Measurements from ENCODE around the gene TSR1. TPM values are rescaled to one million over a fixed set of nuclear protein-coding genes. Genes with fewer than 3 reads are reported as not detected.

TSR1 gene
- total RNA-seq, 4 donors from 2014 or later = 25.0 to 58.3 (median 46.5) TPM

DNA sequence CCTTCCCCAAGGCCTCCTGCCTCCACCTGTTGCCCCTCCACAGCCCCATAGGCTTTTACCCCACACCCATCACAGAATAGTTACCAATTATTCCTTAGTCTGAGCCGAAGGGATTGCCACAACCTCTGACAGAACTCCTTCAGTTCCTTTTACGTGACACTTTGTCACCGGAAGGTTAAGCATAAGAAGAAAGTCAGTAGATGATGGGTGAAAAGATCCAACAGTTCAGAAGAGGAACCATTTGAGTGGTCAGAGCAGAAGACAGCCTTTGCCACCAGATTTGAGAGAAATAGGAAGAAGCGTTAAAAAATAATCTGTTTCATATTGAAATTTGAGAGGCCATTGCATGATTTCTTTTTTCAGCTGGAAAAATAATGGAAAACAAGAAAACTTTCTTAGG is 31.3 kb downstream of the TSR1 start:
- Histone ChIP-seq H3K27me3 (no peaks in the 10 kb centered on the region), H3K4me1 (peaks cover 0 to 42% (median 8%) of the 10 kb centered on the region in 3 donors), H3K27ac (no peak overlapping the region), H3K36me3 (peaks cover 0 to 9% of the 10 kb centered on the region in 2 donors), H3K9me3 (no peaks in the 10 kb centered on the region), H3K4me3 (no peak overlapping the region)
- no peak for ATAC-seq
- no peak for TF ChIP-seq POLR2A (IDR thresholded peaks at IDR 0.05)
- TF ChIP-seq EP300 (IDR thresholded peaks at IDR 0.05) = no peak
- TF ChIP-seq POLR2AphosphoS5 (IDR thresholded peaks at IDR 0.05) = no peak
- TF ChIP-seq CTCF (IDR thresholded peaks at IDR 0.05) = no peak
- 80 to 90% methylated on average over 2 to 4 of the region's 4 CpGs for WGBS, 2 donors (ENCODE audit: low coverage in 1 of 2)

- 0% methylated on average over 2 of the region's 108 CpGs; no CpG with 5 or more reads in 1 of the 2 donors for WGBS, 2 donors (ENCODE audit: low coverage in 1 of 2)
- H3K27me3 ChIP-seq = no peaks in the 10 kb centered on the region
- TF ChIP-seq EP300 (IDR thresholded peaks at IDR 0.05) (no peak), POLR2AphosphoS5 (IDR thresholded peaks at IDR 0.05) (peak; percentile 65), CTCF (IDR thresholded peaks at IDR 0.05) (peak in 1 of 4 experiments; percentile 20), POLR2A (IDR thresholded peaks at IDR 0.05) (peak; percentile 34 to 57)
- ATAC-seq = peak; percentile 95
- H3K4me3 ChIP-seq = peak within 1 kb of the TSS; percentile 63 to 95
- no peaks in the 10 kb centered on the region for H3K9me3 ChIP-seq
- H3K4me1 ChIP-seq = peaks cover 0 to 50% (median 8%) of the 10 kb centered on the region in 3 donors
- H3K36me3 ChIP-seq = peaks cover 0 to 24% of the 10 kb centered on the region in 2 donors
- peak within 1 kb of the TSS; percentile 49 to 96 (median 92) for H3K27ac ChIP-seq
Measured at GRCh38 chr17:2303204-2304188, 32.8 kb downstream of the TSR1 start, which contains the start of the genes SMG6 and SRR. Gene SMG6, minus strand, starts transcription at chr17:2303785. Its CDS starts 65 bp downstream, at chr17:2303720. Gene SRR, plus strand, starts transcription at chr17:2303950. Its CDS starts 11,611 bp downstream, at chr17:2315561.

- Histone ChIP-seq H3K4me3 (peak overlapping the region; percentile 63 to 95), H3K27ac (peak overlapping the region; percentile 49 to 96 (median 92)), H3K36me3 (peaks cover 0 to 30% of the 10 kb centered on the region in 2 donors), H3K9me3 (no peaks in the 10 kb centered on the region), H3K4me1 (peaks cover 0 to 56% (median 8%) of the 10 kb centered on the region in 3 donors), H3K27me3 (no peaks in the 10 kb centered on the region)
- no peak for TF ChIP-seq CTCF (IDR thresholded peaks at IDR 0.05)
- TF ChIP-seq EP300 (IDR thresholded peaks at IDR 0.05) = no peak
- TF ChIP-seq POLR2A (IDR thresholded peaks at IDR 0.05) = no peak
- TF ChIP-seq POLR2AphosphoS5 (IDR thresholded peaks at IDR 0.05) = no peak
- ATAC-seq = no peak
- 0 to 1% methylated on average over 7 to 10 of the region's 12 CpGs for WGBS, 2 donors (ENCODE audit: low coverage in 1 of 2)
Measured at GRCh38 chr17:2302778-2303203, 33.5 kb downstream of the TSR1 start.

DNA sequence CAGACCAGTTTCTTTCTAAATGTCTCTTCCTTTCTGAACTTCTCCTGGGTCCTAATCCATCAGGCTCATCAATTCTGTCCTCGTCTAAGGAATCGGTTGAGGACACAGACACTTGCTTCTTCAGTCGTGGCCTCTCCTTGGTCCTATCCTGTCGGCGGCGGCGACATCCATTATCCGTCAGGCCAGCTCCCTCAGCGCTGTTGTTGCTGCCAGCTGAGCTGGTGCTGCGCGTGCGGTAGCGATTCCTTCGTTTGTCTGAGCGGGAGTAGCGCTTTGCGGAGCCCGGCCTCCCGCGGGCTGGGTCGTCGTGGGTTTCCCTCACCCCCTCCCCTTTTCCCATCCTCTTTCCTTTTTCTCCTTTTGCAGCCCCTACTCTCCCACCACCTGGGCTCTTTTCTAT is 36.5 kb downstream of the TSR1 start:
- Histone ChIP-seq H3K4me3 (no peak overlapping the region), H3K27me3 (no peaks in the 10 kb centered on the region), H3K9me3 (no peaks in the 10 kb centered on the region), H3K27ac (no peak overlapping the region), H3K4me1 (peaks cover 0 to 71% (median 8%) of the 10 kb centered on the region in 3 donors), H3K36me3 (peaks cover 0 to 59% of the 10 kb centered on the region in 2 donors)
- no peak for ATAC-seq
- WGBS, 2 donors (ENCODE audit: low coverage in 1 of 2) = 74 to 87% methylated on average over 10 to 11 of the region's 22 CpGs
- no peak for TF ChIP-seq CTCF (IDR thresholded peaks at IDR 0.05)
- no peak for TF ChIP-seq EP300 (IDR thresholded peaks at IDR 0.05)
- TF ChIP-seq POLR2A (IDR thresholded peaks at IDR 0.05) = no peak
- no peak for TF ChIP-seq POLR2AphosphoS5 (IDR thresholded peaks at IDR 0.05)
